Stimulated activated CD4-positive, alpha-beta T cell treated with anti-CD3 and anti-CD28 coated beads, TNF-alpha, amount 100 ng/mL, for 24 hours (primary cell): ENCODE results near the gene PTPN5.
"Not testable (repeated sequence)": the region's sequence is repeated elsewhere in the genome, so short reads cannot be mapped to it uniquely, and the experiment has no call there.

Experiments used
- DNase-seq, 3 experiments: peaks; one replicate each; pipeline ENCODE4 v3.0.0-alpha.2; 2020; ENCODE audit warnings: low read depth in 3 of 3

PTPN5 gene

DNA sequence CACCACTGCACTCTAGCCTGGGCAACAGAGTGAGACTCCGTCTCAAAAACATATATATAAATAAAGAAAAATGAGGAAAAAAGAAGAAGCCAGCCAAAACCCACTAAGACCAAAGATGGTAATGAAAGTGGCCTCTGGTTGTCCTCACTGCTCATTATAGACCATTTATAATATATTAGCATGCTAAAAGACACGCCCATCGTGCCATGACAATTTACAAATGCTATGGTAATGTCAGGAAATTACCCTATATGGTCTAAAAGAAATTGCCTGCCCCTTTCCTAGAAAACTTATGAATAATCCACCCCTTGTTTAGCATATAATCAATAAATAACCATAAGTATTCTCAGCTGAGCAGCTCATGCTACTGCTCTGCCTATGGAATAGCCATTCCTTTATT, 109.1 kb downstream of the PTPN5 start:
- DNase-seq = no peak

- not testable (repeated sequence) for DNase-seq
Measured at GRCh38 chr11:18681949-18682348, 109.6 kb downstream of the PTPN5 start.
